GM19193 (cell line): ENCODE results near the gene ZNF581.

Source experiments
- POLR2A ChIP-seq: IDR thresholded peaks from 4 replicates; pipeline ENCODE4 v1.6.1; 2011; ENCODE audit not compliant: insufficient read depth, insufficient read length; ENCODE audit errors: extremely low read depth

The ZNF581 gene

GRCh38 chr19:55691561-55692481 lies 48.4 kb downstream of the ZNF581 start:
- TF ChIP-seq POLR2A, result no peak

GRCh38 chr19:55692681-55693081 lies 49.2 kb downstream of the ZNF581 start:
- no peak for TF ChIP-seq POLR2A

GRCh38 chr19:55693336-55693974 lies 50.0 kb downstream of the ZNF581 start:
- no peak for TF ChIP-seq POLR2A

- no peak for TF ChIP-seq POLR2A
These were observed 50.8 kb downstream of the ZNF581 start for GRCh38 chr19:55694241-55694655.

GRCh38 chr19:55694656-55695491 lies 51.4 kb downstream of the ZNF581 start:
- TF ChIP-seq POLR2A, result no peak
